MM.1S (cell line): ENCODE results near the gene ULK4.

ENCODE experiments used
- EZH2 ChIP-seq: fragments of 300-600 bp; sonication (generic); optimal IDR thresholded peaks from 2 replicates; pipeline ENCODE3; 2017; ENCODE audit warnings: low read depth, mild to moderate bottlenecking, antibody characterized with exemption, low read length, mixed read lengths
- TF ChIP-seq, protein P1 (sequence below): fragments of 300-600 bp; sonication (generic); IDR thresholded peaks from 2 replicates; pipeline ENCODE4 v1.5.1; 2016; ENCODE audit warnings: antibody characterized with exemption, low read length, mixed read lengths

DNA sequence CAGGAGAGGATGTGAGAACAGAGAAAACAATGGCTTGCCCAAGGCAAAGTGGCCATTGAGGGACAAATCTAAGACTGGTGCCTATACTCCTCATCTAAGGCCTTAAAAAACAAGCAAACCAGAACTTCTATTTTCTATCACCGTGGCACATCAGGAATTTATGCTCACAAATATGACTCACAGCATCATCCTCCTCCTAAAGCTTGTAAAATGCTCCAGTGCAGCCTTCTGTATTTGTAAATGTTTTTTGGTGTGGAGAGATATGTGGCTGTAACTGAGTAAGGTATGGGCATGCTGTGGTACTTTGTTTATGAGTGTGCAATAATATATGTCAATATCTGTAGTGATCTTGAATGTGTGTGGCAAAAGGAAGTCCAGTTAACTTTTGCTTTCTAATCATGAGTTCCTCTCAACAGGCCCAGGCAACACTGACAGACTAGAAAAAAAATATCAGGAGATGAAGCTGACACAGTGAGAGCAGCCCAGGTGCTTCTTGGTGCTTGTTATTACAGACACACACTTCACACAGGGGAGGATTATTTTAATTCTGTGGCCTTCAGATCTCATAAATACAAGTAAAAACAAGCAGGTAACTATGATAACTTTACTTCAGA is 702.3 kb downstream of the ULK4 start:
- TF ChIP-seq, protein P1, sequence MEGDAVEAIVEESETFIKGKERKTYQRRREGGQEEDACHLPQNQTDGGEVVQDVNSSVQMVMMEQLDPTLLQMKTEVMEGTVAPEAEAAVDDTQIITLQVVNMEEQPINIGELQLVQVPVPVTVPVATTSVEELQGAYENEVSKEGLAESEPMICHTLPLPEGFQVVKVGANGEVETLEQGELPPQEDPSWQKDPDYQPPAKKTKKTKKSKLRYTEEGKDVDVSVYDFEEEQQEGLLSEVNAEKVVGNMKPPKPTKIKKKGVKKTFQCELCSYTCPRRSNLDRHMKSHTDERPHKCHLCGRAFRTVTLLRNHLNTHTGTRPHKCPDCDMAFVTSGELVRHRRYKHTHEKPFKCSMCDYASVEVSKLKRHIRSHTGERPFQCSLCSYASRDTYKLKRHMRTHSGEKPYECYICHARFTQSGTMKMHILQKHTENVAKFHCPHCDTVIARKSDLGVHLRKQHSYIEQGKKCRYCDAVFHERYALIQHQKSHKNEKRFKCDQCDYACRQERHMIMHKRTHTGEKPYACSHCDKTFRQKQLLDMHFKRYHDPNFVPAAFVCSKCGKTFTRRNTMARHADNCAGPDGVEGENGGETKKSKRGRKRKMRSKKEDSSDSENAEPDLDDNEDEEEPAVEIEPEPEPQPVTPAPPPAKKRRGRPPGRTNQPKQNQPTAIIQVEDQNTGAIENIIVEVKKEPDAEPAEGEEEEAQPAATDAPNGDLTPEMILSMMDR: no peak
- TF ChIP-seq EZH2: no peak
